Thyroid gland (tissue), 4 donors: ENCODE results near the gene FRMD4B.

Source experiments
- POLR2A ChIP-seq, 2 donors: fragments of 450-650 bp; IDR thresholded peaks; one replicate each; pipeline ENCODE4 v1.6.1; 2017; ENCODE audit warnings: antibody characterized with exemption in 2 of 2, mild to moderate bottlenecking in 2 of 2, moderate library complexity in 1 of 2
- TF ChIP-seq, protein P1 (sequence below), 6 experiments: fragments of 200-600 bp in 3 of 6; fragments of 450-650 bp in 3 of 6; sonication (generic) in 3 of 6; IDR thresholded peaks; one replicate each; pipeline ENCODE4 v1.5.1; 2016 to 2019; ENCODE audit warnings: antibody characterized with exemption in 6 of 6, mild to moderate bottlenecking in 2 of 6, inconsistent platforms in 1 of 6, moderate library complexity in 1 of 6

DNA sequence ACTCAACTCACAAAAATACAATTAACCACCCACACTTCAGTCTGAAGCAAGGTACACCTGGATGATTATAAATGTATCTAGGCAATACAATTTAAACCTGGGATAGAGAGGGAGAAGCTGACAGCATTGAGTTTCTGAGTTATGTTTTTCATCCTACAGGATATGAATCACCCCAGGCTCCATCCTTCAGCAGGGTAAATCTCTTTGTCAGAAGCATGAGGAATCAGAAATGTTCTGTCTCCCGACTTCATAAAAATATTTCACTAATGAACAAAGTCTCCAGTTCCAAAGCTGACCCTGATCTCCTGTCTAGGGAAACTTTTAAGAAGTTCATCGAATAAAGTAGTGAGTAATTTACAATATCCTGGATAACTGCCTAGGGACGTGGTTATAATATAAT lies 25.5 kb upstream of the FRMD4B start:
- TF ChIP-seq, protein P1, sequence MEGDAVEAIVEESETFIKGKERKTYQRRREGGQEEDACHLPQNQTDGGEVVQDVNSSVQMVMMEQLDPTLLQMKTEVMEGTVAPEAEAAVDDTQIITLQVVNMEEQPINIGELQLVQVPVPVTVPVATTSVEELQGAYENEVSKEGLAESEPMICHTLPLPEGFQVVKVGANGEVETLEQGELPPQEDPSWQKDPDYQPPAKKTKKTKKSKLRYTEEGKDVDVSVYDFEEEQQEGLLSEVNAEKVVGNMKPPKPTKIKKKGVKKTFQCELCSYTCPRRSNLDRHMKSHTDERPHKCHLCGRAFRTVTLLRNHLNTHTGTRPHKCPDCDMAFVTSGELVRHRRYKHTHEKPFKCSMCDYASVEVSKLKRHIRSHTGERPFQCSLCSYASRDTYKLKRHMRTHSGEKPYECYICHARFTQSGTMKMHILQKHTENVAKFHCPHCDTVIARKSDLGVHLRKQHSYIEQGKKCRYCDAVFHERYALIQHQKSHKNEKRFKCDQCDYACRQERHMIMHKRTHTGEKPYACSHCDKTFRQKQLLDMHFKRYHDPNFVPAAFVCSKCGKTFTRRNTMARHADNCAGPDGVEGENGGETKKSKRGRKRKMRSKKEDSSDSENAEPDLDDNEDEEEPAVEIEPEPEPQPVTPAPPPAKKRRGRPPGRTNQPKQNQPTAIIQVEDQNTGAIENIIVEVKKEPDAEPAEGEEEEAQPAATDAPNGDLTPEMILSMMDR (IDR thresholded peaks at IDR 0.05): no peak
- no peak for TF ChIP-seq POLR2A (IDR thresholded peaks at IDR 0.05)
